ENCODE measurements around the gene ROBO1.

GRCh38 chr3:78728406-78729145 is 1039.2 kb downstream of the ROBO1 start:
- TF ChIP-seq CTCF (IDR thresholded peaks at IDR 0.05; ENCODE audit: insufficient read depth, low read depth, low read length): no peak
- TF ChIP-seq EZH2 (IDR thresholded peaks at IDR 0.05; ENCODE audit: insufficient read depth, low read length): no peak
